NOMO-1 treated with dmso at 0.1 percent for 144 hours (cell line): Measurements from ENCODE around the gene UPK3A.

Source experiments
- DNase-seq: peaks from one replicate; lab custom pipeline; 2025; ENCODE audit not compliant: unreplicated experiment; lab: John Stamatoyannopoulos, UW

Gene UPK3A

DNA sequence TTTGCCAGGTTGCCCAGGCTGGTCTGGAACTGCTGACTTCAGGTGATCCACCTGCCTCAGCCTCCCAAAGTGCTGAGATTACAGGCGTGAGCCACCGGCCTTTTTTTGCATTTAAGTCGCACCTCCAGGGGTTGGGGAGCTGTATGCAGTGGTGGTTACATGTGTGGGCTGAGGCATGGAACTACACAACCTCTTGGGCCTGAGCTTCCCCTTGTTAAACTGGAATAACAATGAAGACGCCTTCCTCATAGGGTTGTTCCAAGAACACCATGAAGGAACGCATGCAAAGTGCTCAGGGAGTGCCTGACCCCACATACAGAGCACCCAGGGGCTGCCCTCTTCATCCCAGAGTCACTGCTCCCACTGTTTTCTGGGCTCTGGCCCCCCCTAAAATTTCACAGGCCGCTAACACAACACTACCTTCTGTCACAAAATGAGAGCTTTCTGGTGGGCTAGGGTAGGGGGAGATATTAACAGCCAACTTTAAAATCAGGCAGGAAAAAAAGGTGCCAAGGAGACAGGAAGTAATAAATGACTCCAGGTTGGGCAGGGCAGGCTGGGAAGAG lies 23.7 kb downstream of the UPK3A start:
- no peak for DNase-seq

GRCh38 chr22:45308957-45309421 lies 24.2 kb downstream of the UPK3A start:
- DNase-seq: no peak

DNA sequence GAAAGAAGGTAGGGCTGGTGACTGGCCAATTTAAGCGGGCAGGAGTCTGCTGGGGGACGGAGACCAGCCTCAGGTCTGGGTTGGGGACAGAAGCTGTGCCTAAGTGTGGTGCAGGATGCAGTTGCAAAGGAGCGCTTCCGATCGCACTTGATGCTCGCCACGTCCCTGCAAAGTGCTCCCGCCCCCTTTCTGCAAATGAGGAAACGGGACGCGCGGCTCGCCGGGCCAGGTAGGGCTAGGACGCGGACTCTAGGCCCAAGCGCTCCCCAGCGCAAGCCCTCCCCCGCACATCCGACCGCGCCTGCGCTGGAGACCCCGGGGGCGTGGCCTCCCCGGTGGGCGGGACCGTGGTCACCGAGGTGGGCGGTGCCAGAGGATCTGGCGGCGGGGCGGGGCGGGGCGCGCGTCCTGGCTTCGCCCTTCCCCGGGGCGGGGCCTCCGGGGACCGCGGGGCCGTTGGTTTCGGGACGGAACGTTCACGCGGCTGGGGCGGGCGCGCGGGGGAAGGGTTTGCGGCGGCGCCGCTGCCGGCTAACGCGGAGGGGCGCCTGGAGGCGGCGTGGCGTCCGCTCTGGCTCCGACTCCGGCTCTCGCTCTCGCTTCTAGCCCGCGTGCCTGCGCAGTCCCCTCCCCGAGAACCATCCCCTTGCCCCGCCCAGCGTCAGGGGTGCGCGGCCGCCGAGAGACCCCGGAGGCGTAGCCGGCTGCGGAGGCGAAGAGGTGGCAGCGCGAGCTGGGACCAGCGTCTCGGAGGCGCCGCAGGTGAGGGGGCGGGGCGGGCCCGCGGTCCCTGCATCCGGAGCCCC lies 24.9 kb downstream of the UPK3A start, which contains the start of gene FAM118A:
TSS of gene FAM118A (plus strand) at position 513 of the 806 bp plus-strand sequence. CDS start 12,446 bp downstream, outside the sequence.
- peak; percentile 97 for DNase-seq

DNA sequence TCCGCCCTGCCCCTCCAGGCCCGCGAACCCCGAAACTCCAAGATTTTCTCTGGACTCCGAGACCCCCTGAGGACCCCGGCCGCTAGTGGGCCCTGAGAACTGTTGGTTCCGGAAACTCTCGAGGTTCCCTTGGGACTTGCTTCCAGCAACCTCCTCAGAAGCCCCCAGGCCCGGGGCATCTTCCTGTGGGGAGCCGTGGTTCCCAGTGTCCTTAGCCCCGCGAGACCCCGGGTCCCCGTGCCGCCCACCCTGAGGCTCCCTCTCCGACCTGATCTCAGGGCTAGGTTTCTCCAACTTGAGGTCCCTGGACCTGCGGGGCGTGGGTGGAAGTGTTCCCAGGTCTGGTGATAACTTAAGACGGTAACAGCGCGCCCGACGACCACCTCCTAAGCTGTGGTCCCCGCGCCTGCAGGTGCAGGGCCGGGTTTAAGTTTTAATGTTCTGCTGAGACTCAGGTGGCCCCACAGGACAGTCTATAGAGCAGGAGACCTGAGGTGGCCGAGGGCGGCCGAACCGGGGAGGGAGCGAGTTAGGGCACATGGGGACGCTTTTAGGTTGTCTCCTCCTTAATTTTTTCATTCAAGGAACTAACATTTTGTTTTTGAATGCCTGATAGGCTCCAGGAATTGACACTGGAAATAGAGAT lies 25.7 kb downstream of the UPK3A start:
- no peak for DNase-seq

GRCh38 chr22:45310977-45311531 lies 26.3 kb downstream of the UPK3A start:
- DNase-seq: no peak

- DNase-seq: no peak
Observed at GRCh38 chr22:45312415-45312814, 27.7 kb downstream of the UPK3A start.

GRCh38 chr22:45312856-45313255 lies 28.1 kb downstream of the UPK3A start:
- DNase-seq: no peak

- no peak for DNase-seq
Observed at GRCh38 chr22:45314054-45314721, 29.4 kb downstream of the UPK3A start.

DNA sequence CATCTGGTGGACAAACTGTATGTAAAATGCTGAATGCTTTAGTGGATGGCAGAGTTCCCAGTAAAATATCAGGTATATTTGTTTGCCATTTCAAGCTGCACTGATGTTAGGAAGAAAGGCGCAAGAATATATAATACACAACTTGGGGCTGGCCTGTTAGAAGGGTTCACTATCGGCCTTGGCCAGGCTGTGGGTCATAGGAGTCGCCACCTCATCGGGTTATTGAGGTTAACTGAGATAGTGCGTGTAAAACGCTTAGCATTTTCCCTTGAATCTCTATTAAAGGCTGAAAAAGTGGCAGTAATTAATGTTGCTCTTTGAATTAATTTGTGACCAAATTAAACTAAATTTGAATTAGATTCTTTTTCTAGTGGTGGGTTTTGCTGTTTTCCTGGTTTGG lies 30.0 kb downstream of the UPK3A start:
- DNase-seq: no peak

DNA sequence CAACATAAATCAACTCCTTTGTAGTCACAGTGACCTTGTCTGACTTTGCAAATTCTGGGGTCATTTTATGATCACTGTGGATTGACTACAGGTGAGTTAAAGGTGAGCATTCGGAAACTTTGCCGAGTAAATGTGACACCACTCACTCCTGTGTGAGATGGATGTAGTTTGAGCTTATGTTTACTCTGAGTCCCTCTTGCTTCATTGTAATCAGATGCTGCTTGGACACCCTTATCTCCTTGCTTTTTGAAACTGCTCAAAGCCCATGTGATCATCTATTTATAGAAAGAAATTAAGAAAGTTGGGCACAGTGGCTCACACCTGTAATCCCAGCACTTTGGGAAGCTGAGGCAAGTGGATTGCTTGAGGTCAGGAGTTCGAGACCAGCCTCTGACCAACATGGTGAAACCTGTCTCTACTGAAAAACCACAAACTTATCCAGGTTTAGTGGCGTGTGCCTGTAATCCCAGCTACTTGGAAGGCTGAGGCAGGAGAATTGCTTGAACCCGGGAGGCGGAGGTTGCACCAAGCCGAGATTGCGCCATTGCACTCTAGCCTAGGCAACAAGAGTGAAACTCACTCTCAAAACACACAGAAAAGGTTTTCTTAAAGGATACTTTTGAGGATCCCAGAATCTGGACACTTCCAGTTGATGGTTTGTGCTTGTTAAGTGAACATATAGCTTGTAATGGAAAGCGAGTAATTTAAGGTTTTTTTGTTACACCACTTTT lies 32.2 kb downstream of the UPK3A start:
- no peak for DNase-seq

DNA sequence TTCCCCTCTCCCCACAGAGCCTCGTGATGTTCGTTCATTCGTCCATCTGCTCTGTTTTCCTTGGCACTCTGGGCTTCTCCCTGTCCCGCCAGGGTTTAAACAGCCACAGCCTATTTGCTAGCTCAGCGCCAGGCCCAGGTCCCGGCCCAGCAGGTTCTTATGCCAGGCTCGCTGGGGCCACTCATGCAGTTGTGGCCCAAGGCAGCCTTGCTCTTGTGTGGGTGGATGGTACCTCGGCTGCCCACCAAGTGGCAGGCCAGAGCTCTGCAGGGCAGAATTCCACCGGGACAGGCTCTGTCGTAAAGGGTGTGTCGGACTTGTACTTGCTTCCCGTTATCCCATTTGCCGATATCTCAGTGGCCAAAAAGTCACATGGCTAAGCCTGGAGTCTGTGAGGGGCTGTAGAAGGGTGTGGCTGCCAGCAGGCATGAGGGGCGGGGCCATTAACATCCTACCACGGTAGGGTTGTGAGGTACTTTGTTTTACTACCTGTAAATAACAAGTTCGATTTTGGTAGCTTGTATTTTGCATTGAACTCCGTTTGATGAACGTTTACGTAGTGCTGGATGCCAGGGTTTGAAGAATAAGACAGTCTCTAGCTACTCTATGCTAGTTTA lies 32.9 kb downstream of the UPK3A start:
- DNase-seq: no peak

DNA sequence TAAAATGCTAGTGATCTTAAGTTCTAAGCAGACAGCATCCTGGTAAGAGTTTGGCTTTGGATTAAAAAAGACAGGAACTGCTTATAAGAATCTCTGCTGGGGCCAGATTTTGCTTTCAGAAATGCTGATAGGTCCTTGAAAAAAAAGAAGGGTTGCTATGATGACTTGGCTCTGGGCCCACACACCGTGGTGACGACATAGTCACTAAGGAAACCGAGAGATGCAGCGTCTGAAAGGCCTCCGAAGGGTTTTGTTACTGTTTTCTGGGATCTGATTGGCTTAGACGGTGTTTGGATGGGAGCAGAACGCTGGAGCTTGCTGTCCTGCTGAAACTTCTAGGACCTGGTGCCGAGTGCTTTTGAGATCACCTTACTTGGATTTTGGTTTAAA lies 33.4 kb downstream of the UPK3A start:
- DNase-seq: peak; percentile 59

GRCh38 chr22:45318558-45319323 lies 34.0 kb downstream of the UPK3A start:
- DNase-seq: no peak

DNA sequence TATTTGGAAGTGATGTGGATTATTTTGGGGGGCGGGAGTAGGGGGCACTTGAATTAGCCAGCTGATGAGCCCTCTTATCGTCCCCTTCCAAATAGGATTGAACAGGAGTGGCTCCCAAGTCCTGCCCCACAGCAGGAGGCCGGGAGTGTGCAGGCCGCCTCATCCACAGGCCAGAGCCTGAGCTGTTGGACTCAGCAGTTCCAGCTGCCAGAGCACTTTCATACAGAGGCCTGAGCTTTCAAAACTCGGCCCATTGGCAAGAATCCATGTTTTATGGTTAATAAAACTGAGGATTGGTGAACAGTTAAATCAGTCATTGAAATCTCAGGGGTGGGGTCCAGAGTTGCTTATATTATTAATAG lies 34.6 kb downstream of the UPK3A start:
- DNase-seq: no peak

DNA sequence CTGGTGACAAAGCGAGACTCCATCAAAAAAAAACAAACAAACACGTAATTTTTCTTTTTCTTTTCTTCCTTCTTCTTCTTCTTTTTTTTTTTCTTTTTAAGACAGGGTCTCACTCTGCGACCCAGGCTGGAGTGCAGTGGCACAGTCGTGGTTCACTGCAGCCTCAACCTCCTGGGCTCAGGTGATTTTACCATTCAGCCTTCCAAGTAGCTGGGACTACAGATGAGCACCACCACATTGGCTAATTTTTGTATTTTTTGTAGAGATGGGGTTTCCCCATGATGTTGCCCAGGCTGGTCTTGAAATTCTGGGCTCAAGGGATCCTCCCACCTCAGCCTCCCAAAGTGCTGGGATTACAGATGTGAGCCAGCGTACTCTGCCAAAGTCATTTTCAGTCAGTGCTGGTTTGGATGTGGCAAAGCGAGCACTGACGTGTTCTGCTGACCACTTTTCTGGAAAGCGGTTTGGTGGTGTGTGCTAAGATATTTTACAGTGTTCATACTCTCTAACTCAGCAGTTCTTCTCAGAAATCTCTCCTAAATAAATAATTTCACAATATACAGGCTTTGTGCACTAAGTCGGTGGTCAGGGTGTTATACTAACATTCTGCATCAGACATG lies 35.7 kb downstream of the UPK3A start:
- no peak for DNase-seq

DNA sequence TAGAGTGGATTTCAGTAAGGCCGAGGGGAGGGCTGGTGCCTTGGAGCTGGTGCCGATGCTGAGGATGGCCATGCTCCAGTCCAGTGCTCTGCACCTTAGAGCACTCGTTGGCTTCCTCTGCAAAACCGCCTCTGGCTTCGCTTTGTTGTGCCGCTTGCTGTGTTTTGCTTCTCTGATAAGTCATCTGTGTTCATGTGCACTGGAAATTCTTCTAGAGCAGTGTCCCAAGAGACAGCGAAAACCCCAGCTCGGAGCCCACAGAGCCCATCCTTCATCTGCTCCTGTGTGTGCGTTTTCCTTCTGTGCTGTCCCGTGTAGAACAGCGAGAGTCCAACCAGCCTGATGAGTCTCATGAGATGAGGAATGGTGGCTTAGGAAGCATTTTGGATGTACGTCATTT lies 37.1 kb downstream of the UPK3A start:
- DNase-seq: no peak

GRCh38 chr22:45322873-45323525 lies 38.2 kb downstream of the UPK3A start:
- DNase-seq: no peak

- DNase-seq: no peak
Observed at GRCh38 chr22:45323695-45324094, 38.9 kb downstream of the UPK3A start.
